ENCODE measurements around the gene GARIN5B. TPM values are rescaled to one million over a fixed set of nuclear protein-coding genes. Genes with fewer than 3 reads are reported as not detected.

The GARIN5B gene
- total RNA-seq, 4 donors from 2014 or later: not detected

DNA sequence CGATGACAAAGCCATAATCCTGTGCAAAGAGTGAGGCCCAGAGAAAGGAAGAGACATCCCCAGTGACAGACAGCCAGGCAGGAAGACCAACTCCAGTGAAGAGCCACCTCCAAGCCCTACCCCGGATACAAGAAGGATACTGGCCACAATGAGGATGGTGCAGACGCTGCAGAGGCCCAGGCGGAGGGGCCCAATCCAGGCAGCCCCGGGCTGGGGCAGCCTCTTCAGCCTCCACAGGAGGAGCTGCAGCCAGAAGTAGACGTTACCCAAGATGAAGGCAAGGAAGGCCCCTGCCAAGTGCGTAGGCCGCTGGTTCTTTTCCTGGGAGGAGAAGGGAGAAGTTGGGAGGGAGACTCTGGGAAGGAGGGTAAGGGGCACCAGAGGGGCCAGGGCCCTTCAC, 46.4 kb downstream of the GARIN5B start:
- WGBS, 2 donors: 78 to 84% methylated on average over 8 of the region's 8 CpGs
- no peaks in the 10 kb centered on the region for H3K36me3 ChIP-seq
- H3K9me3 ChIP-seq: no peaks in the 10 kb centered on the region
- H3K27me3 ChIP-seq: no peaks in the 10 kb centered on the region
- no peak for TF ChIP-seq POLR2A (IDR thresholded peaks at IDR 0.05)
- TF ChIP-seq, protein P1, sequence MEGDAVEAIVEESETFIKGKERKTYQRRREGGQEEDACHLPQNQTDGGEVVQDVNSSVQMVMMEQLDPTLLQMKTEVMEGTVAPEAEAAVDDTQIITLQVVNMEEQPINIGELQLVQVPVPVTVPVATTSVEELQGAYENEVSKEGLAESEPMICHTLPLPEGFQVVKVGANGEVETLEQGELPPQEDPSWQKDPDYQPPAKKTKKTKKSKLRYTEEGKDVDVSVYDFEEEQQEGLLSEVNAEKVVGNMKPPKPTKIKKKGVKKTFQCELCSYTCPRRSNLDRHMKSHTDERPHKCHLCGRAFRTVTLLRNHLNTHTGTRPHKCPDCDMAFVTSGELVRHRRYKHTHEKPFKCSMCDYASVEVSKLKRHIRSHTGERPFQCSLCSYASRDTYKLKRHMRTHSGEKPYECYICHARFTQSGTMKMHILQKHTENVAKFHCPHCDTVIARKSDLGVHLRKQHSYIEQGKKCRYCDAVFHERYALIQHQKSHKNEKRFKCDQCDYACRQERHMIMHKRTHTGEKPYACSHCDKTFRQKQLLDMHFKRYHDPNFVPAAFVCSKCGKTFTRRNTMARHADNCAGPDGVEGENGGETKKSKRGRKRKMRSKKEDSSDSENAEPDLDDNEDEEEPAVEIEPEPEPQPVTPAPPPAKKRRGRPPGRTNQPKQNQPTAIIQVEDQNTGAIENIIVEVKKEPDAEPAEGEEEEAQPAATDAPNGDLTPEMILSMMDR (IDR thresholded peaks at IDR 0.05): no peak
- H3K4me1 ChIP-seq: no peaks in the 10 kb centered on the region
- intact Hi-C loops (cut with DNase I): no loop called here
- H3K27ac ChIP-seq: no peak overlapping the region
- no peak overlapping the region for H3K4me3 ChIP-seq (replicated peaks in 1 of 3)
- DNase-seq: no peak

DNA sequence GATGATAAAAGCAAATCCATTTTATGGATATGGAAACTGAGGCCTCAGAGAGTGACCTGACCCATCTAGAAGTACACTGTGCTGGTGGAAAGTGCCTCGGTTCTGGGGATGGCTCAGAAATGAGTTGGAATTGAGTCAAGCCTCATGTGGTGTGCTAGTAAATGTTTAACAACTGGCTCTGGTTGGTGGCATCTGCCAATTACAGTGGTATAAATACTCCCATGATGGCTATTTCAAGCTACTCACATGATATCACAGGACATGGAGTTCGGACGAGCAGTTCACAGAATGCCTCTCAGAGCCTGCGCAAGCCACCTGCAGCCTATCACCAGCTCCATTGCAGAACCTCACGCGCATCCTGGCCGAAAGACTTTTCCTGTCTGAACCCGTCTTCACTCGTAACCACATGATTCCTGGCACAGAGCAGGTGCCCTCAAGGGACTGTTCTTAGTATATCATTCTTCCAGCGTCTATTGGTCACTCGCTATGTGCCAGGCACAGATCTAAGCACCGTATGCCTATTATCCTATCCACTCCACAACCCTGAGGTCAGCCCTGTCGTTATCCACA, 47.0 kb downstream of the GARIN5B start:
- DNase-seq: no peak
- WGBS, 2 donors: 89 to 91% methylated on average over 13 of the region's 13 CpGs
- Histone ChIP-seq H3K4me1 (no peaks in the 10 kb centered on the region), H3K9me3 (no peaks in the 10 kb centered on the region), H3K4me3 (replicated peaks in 1 of 3) (no peak overlapping the region), H3K36me3 (no peaks in the 10 kb centered on the region), H3K27me3 (no peaks in the 10 kb centered on the region), H3K27ac (no peak overlapping the region)
- intact Hi-C loops (cut with DNase I): no loop called here
- TF ChIP-seq POLR2A (IDR thresholded peaks at IDR 0.05): no peak
- TF ChIP-seq, protein P1 (IDR thresholded peaks at IDR 0.05): no peak

DNA sequence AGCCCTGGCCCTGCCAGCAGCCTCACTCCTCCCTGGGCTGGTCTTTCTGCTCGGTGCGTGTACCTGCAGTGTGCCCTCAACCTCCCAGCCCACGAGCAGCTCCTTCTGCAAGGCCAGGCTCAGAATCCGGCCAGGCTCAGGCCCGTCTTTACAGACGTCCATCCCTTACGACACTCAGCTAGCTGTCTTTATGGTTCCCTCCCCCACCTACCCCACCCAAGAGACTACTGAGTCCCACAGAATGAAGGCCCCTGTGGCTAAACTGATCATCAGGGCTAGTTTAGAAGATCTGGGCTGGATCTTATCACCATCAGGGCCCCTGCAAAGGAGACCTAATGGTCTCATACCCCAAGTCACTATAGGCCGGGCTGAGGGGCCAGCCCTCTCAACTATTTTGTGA, 48.7 kb downstream of the GARIN5B start:
- intact Hi-C loops (cut with DNase I): no loop called here
- Histone ChIP-seq H3K36me3 (no peaks in the 10 kb centered on the region), H3K4me1 (no peaks in the 10 kb centered on the region), H3K9me3 (no peaks in the 10 kb centered on the region), H3K27me3 (no peaks in the 10 kb centered on the region), H3K27ac (no peak overlapping the region), H3K4me3 (replicated peaks in 1 of 3) (no peak overlapping the region)
- no peak for DNase-seq
- no peak for TF ChIP-seq POLR2A (IDR thresholded peaks at IDR 0.05)
- TF ChIP-seq, protein P1 (IDR thresholded peaks at IDR 0.05): no peak
- 84 to 92% methylated on average over 8 of the region's 8 CpGs for WGBS, 2 donors

DNA sequence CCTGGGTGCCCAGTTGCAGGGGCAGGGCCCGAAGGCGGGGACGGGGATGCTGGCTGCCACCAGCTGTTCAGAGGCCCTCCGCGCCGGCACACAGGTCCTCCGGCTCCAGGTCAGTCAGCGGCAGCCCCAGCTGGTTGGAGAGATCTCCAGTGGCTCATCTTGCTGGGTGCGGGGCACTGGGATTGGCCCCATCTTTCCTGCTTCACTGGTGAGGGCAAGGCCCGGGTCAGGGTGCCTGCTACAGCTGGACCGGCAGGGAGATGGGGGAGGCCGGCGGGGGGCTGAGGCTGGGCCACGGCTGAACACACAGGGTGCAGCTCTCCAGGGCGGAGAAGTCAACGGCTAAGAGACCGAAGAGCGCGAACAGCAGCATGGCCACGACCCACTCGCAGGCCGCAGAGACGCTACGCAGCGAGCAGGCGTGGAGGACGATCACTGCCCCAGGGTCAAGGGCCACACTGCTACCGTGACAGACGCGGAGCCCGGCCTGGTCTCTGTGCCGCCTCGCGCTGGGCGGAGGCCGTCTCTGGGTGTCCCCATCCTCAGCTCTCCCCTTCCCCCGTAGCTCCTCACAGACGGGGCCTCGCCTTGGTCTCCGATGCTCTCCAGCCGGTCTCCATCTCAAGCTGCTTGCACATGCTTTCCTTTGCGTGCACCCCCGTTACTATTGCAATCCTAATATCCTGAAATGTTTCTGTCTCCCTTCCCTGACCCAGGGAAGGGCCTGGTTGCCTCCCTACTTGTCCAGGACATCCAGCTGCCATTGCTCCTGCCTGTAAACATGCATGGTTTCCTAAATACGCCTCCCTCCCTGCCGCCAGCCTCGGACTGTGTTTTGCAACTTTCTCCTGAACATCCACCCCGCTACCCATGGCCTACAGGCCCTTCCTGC, 50.2 kb downstream of the GARIN5B start:
- no peak overlapping the region for H3K27ac ChIP-seq
- no peaks in the 10 kb centered on the region for H3K27me3 ChIP-seq
- no peak overlapping the region for H3K4me3 ChIP-seq (replicated peaks in 1 of 3)
- DNase-seq: no peak
- WGBS, 2 donors: 84 to 86% methylated on average over 44 to 47 of the region's 47 CpGs
- no peaks in the 10 kb centered on the region for H3K9me3 ChIP-seq
- TF ChIP-seq, protein P1 (IDR thresholded peaks at IDR 0.05): no peak
- TF ChIP-seq POLR2A (IDR thresholded peaks at IDR 0.05): no peak
- intact Hi-C loops (cut with DNase I): no loop called here
- H3K36me3 ChIP-seq: no peaks in the 10 kb centered on the region
- no peaks in the 10 kb centered on the region for H3K4me1 ChIP-seq

DNA sequence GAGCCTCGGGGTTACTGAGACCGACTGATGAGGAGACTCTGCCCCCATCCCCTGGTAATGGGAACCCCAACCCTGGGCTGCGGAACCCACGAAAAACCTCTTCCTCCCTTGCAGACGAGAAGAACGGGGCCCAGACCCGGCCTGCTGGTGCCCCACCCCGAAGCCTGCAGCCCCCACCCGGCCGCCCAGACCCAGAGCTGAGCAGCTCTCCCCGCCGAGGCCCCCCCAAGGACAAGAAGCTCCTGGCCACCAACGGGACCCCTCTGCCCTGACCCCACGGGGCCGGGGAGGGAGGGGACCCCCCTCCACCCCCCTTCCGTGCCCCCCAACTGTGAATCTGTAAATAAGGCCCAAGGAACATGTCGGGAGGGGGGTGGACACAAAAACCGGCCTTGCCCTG, 51.3 kb downstream of the GARIN5B start:
- Histone ChIP-seq H3K36me3 (no peaks in the 10 kb centered on the region), H3K4me3 (replicated peaks in 1 of 3) (no peak overlapping the region), H3K27ac (no peak overlapping the region), H3K9me3 (no peaks in the 10 kb centered on the region), H3K27me3 (no peaks in the 10 kb centered on the region), H3K4me1 (no peaks in the 10 kb centered on the region)
- WGBS, 2 donors: 94 to 96% methylated on average over 4 to 6 of the region's 18 CpGs
- TF ChIP-seq, protein P1 (IDR thresholded peaks at IDR 0.05): no peak
- no peak for TF ChIP-seq POLR2A (IDR thresholded peaks at IDR 0.05)
- intact Hi-C loops (cut with DNase I): no loop called here
- DNase-seq: no peak
